HG03135 (cell line): ENCODE results near the gene ZNF786.
"Not testable (repeated sequence)": the region's sequence is repeated elsewhere in the genome, so short reads cannot be mapped to it uniquely, and the experiment has no call there.

Source experiments
- ATAC-seq: cut with Tn5 transposase; IDR thresholded peaks from one replicate; pipeline ENCODE4 v1.9.1; 2021; ENCODE audit warnings: mild to moderate bottlenecking, moderate library complexity; ENCODE audit not compliant: unreplicated experiment

ZNF786 gene

DNA sequence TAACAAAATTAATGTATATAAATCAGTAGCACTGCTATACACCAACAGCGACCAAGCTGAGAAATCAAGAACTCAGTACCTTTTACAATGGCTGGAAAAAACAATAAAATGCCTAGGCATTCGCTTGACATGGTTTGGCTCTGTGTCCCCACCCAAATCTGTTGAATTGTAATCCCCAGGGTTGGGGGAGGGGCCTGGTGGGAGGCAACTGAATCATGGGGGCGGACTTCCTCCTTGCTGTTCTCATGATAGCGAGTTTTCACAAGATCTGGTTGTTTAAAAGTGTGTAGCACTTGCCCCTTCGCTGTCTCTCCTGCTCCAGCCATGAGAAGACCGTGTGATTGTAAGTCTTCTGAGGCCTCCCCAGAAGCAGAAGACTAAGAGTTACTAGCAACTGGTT lies 8.6 kb downstream of the ZNF786 start:
- ATAC-seq, result no peak

DNA sequence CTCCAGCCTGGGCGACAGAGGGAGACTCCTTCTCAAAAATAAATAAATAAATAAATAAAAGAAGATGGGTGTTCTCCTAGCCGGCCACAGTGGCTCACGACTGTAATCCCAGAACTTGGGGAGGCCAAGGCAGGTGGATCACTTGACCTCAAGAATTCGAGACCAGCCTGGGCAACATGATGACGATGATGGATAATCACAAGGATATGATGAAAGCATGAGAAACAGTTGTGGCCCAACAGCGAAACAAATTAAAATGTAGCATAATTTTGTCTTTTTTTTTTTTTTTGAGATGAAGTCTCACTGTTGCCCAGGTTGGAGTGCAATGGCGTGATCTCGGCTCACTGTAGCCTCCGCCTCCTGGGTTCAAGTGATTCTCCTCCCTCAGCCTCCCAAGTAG lies 12.9 kb downstream of the ZNF786 start:
- no peak for ATAC-seq

DNA sequence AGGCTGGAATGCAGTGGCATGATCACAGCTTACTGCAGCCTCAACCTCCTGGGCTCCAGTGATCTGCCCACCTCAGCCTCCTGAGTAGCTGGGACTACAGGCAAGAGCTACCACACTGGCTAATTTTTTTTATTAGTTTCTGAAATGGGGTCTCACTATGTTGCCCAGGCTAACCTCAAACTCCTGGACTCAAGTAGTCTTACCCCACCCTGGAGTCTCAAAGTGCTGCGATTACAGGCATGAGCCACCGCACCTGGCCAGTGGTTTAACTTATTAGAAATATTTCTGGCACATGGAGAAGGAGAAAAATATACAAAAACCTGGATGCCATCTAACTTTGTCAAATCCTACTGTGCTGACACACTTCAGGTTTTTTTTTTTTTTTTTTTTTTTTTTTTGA lies 15.2 kb downstream of the ZNF786 start:
- no peak for ATAC-seq

DNA sequence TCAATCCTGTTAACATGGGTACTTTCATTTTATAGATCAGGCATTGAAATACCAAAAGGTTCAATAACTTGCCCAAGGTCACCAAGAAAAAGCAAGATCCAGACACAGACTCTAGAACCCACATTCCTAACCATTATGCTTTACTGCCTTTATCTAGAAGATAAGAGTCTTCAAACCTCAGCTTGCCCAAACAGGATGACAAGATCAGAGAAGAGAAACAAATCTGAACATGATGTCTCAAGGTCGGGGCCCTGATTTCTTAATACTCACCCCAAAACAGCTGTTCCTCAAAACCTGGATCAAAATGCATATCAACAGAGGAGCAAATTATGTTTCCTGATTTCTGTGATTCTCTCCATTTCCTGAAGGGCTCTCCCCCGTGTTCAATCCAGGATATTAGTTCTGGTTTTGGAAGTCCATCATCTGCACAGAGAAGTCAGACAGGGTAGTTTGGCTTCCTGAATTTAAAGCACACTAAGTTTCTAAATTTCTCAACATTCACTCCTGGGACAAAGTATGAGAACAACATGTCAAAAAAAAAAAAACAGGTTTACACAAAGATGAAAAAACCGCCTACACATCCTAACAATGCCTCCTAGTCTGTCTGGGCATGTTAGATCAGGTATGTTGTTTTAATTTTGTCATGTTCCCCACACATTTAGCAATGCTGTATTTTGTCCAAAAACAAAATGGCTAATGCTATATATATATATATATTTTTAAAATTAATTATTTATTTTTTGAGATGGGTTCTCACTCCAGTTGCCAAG lies 16.2 kb downstream of the ZNF786 start:
- ATAC-seq, result no peak

DNA sequence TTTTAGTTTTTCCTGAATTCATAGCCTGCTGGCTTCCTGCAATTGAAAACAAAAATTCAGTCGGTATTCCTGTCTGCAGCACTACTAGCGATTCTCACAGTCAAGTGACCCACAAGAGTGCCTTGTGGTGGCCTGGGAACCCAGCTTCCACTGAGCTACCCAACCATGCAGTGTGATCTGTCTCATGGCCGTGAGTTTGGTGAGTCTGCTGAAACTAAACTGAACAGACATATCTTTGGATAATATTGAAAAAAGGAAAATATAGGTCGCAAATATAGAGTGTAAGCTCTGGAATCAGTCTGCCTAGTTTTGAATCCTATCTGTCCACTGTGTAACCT lies 18.1 kb downstream of the ZNF786 start:
- ATAC-seq, result no peak

DNA sequence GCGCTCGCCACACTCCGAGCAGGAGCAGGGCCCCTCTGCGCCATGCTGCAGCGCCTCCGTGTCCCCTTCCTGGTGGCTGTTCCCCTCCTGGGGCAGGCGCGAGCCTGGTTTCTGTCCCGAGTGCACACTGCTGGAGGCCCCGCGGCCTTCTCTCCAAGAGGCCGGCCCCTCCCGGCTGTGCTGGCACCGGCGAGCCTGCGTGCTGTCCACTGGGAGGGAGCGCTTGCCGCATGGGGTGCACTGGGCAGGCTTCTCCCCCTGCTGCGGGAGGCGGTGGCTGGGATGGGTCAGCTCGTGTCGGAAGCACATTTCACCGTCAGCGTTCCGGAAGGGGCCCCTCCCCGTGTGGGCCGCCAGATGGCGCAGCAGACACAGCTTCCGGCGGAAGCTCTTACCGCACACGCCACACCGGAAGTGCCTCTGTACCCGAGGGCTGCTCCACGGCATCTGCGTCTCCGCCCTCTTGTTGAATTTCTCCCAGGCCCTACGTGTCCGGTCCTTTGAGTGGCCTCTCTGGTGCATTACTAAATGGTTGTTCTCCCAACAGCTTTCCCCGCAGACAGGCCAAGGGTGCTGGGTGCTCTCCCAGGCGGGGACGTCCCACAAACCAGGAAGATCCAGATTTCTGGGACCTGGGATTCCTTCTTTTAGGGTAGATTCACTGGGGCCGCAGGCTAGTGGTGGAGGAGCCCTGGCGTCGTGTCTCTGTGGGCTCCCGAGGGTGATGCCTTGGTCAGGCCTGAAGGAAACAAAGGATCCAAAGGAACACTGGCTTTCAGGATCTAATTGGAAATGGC lies 18.7 kb downstream of the ZNF786 start:
- ATAC-seq, result no peak

DNA sequence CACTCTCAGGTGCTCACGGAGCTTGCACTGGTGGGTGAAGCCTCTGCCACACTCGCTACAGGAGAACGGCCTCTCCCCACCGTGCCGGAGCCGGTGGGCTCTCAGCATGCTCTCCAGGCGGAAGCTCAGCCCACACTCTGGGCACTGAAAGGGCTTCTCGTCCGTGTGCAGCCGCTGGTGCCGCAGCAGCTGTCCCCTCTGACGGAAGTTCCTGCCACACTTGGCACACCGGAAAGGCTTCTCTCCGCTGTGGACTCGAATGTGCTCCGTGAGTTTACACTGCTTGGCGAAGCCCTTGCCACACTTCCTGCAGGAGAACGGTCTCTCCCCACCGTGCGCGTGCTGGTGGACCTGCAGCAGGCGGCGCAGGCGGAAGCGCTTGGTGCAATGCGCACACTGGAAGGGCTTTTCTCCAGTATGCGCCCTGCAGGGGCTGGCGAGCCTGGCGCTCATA lies 19.3 kb downstream of the ZNF786 start:
- ATAC-seq, result no peak

DNA sequence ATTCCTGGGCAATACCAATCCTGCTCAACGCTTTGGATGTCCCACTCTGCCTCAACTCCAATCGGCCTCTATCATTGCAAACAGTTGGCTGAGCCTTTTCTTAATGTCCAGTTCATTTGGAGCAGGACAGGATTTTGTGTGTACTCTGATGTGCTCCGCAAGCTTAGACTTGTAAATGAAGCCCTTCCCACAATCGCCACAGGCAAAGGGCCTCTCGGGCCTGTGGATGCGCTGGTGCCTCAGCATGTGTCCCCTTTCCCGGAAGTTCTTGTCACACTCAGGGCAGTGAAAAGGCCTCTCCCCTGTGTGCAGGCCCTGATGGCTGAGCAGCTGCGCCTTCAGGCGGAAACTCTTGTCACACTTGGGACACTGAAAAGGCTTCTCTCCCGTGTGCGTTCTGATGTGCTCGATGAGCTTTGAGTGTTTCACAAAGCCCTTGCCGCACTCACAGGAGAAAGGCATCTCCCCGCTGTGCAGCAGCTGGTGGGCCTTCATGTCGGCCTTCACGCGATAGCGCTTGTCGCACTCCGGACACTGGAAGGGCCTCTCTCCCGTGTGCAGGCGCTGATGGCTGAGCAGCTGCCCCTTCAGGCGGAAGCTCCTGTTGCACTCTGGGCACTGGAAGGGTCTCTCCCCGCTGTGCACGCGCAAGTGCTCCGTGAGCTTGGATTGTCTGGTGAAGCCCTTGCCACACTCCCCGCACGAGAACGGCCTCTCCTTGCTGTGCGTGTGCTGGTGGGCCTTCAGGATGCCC lies 20.0 kb downstream of the ZNF786 start:
- ATAC-seq, result no peak

DNA sequence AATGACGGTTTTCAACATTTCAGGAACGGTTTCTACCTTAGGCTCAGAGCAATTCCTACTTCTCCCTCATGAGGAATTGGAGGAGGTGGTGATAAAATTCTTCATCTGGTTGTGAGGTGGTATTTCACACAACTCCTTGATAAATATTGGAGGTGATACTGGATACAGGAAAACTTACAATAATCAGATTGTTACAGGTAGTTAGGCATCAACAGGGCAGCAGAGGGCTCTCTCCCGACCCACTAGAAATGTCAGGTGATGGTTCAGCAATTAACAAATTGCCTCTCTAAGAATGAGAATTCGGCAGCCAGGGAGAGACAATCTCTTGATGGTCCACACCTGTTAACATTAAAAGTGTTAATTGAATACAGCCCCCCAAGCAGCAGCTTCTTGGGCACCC lies 22.6 kb downstream of the ZNF786 start:
- no peak for ATAC-seq

DNA sequence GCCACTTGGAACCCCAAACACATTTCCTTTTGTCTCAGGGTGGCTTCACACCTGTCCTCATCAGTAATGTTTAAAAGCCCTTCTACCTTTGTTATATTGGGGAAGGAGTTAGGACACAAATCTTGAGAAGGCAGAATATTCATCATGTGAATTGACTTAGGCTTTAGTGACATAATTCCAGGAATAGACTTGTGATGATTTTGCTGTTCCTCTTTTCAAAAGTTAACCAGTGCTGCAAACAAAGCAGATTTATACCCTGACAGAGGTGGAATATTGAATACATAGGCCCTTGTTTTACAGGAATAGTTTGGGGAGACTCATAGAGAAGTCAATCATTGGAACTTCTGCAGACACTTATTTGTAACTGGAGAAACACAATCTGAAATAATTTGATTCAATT lies 27.0 kb downstream of the ZNF786 start:
- ATAC-seq, result no peak

DNA sequence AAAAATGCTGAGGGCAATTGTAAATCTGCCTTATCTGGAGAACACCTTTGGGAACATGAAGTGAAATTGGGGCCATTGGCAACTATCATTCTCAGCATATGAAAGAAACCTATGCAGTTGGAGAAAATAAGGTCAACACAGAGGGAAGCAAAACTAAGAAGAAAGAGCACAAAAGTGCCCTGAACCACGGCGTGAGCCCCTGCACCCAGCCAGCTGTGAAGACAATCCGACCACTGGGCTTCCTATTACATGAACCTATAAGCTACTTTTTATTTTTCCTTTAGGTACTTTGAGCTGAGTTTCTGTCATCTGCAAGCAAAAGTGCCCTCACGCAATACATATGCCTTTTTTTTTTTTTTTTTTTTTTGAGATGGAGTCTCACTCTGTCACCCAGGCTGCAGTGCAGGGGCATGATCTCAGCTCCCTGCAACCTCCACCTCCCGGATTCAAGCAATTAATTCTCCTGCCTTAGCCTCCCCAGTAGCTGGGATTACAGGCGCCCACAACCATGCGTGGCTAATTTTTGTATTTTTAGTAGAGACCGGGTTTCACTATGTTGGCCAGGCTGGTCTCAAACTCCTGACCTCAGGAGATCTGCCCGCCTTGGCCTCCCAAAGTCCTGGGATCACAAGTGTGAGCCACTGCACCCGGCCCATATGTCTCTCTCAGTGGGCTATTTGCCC lies 28.2 kb downstream of the ZNF786 start:
- ATAC-seq, result not testable (repeated sequence)

DNA sequence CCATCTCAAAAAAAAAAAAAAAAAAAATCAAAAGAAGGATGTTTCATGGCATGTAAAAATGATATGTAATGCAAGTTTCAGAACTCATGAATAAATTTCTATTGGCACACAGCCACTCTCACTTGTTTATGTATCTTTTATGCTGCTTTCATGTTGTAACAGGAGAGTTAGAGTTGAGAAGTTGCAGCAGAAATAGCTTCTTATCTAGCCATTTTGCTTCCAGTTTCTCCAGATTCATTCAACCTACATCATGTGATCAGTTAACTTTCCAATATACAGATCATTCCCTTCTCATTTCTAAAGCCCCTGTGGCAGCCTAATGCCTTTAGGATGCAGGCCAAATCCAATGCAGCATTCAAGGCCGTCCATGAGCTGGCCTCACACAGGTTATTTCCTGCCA lies 30.4 kb downstream of the ZNF786 start:
- ATAC-seq, result no peak

DNA sequence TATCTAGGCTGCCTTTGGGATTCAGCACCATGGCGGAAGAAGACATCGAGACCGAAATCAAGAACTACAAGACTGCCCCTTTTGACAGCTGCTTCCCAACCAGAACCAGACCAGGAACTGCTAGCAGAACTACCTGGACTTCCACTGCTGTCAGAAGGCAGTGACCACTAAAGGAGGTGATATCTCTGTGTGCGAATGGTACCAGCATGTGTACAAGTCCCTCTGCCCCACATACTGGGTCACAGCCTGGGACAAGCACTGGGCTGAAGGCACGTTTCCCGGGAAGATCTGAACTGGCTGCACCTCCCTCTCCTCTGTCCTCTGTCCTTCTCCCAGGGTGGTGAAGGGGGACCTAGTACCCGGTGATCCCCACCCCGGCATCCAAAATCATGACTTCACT lies 36.6 kb downstream of the ZNF786 start:
- no peak for ATAC-seq

DNA sequence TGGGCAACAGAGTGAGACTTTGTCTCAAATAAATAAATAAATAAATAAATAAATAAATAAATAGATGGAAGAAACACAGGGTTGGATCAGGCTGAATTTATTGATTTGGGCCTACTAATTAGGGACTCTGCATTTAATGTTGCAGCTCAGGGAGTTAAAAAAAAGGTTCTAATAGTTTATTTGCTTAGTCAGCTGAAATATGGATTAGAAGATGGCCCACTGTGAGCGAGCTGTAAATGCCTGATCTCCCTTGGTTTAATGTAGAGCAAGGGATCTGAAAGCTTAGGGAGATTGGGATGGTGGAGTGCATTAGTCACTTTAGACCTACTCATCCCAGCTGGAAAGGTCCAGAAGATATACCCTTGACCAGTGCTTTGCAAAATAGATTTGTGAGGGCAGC lies 37.1 kb downstream of the ZNF786 start:
- ATAC-seq, result no peak

DNA sequence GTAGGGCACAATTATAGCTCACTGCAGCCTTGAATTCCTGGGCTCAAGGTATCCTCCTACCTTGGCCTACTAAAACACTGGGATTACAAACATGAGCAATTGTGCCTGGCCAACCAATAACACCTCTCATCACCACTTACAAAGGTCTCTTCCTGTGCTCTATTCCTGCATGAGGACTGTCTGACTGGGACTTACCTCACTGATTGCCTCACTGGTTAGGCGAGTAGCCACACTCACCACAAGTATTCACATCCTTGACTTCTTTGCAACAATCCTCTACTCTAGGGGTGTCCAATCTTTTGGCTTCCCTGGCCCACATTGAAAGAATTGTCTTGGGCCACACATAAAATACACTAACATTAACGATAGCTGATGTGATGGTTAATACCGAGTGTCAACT lies 39.6 kb downstream of the ZNF786 start:
- no peak for ATAC-seq

DNA sequence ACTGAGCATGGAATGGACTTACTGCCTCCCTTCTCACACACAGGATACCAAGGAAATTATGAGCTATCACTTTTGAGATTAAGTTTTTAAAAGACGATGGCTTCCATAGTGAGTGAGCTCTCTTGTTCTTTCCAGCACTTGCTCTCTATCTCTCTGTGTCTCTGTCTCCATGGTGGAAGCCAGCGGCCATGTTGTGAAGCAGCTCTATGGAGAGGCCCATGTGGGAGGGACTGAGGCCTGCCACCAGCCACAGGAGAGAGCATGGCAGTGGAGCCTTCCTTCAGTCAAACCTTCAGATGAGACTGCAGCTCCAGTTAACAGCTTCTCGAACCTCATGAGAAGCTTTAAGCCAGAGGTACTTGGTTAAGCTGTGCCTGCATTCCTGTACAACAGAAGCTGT lies 41.7 kb downstream of the ZNF786 start:
- no peak for ATAC-seq

DNA sequence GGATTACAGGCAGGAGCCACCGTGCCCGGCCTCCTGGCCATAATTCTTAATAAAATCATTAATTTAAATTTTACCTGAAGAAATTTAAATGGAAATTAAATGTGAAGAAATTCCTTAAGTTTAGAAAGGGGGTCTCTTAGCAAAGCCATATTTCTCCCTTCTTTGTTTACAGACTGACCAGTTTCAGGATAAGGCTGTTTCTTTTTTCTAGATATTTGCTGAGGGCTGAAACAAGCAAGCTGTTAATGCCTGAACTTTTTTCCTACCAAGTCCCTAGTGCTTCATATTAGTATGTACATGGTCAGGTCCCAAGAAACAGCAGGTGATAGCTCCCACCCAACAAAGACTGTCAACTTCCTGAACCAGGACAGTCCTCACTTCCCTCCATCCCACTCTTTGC lies 44.1 kb downstream of the ZNF786 start:
- no peak for ATAC-seq

DNA sequence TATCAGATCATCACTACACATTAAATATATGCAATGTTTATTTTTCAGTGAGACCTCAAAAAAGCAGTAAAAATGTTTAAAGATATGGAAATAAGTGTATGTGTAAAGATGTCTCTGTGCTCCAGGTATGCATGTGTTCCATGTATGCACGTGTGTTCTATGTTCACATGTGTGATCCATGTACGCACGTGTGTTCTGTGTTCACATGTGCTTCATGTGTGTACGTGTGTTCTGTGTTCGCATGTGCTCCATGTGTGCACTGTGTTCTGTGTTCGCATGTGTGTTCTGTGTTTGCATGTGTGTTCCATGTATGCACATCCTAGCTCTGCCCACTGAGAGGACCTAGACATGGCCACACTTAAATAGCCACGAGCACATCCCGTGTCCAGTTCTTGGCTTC lies 46.6 kb downstream of the ZNF786 start:
- ATAC-seq, result no peak

DNA sequence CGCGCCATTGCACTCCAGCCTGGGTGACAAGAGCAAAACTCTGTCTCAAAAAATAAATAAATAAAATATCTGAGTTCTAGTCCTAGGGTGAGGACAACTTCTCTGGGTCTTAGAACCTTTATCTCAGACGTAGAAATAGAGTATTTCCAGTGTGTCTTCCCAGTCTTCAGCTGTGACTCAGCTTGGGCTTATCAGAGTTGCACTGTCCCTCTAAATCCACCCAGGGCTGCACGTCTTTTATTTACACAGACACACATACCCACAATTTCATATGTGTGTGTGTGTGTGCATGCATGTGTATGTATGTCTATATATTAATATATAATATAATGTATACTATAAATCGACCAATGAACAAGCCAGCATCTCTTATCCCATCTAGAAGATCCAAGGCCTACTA lies 49.2 kb downstream of the ZNF786 start:
- no peak for ATAC-seq

DNA sequence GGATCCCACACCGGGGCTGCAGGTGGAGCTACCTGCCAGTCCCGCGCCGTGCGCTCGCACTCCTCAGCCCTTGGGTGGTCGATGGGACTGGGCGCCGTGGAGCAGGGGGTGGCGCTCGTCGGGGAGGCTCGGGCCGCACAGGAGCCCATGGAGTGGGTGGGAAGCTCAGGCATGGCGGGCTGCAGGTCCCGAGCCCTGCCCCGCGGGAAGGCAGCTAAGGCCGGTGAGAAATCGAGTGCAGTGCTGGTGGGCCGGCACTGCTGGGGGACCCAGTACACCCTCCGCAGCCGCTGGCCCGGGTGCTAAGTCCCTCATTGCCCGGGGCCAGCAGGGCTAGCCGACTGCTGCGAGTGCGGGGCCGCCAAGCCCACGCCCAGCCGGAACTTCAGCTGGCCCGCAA lies 51.9 kb downstream of the ZNF786 start:
- ATAC-seq, result not testable (repeated sequence)

DNA sequence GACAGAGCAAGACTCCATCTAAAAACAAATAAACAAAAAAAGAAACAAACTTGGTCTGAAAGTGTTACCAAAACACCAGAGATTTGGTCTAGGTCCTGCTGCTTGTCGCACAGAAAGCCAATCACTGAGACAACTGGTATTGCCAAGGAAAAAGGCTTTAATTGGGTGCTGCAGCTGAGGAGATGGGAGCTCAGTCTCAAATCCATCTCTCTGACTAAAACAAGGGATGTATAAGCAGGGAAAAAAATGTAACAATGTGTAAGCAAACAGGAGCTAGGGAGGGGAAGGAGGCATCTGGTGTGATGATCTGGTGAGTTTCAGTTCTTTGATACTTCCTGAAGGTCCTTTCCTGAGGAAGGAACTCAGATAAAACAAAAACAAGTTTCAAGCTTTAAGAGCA lies 53.8 kb downstream of the ZNF786 start:
- no peak for ATAC-seq
